Iris pigment epithelial cell (primary cell): ENCODE measurements around the gene GPX4.
A peak's percentile ranks its signal among the peaks of the same experiment; 100 is the strongest.

Experiments
- DNase-seq: peaks from one replicate; pipeline ENCODE4 v3.0.0-alpha.2; 2011; ENCODE audit warnings: low read depth

Gene GPX4

DNA sequence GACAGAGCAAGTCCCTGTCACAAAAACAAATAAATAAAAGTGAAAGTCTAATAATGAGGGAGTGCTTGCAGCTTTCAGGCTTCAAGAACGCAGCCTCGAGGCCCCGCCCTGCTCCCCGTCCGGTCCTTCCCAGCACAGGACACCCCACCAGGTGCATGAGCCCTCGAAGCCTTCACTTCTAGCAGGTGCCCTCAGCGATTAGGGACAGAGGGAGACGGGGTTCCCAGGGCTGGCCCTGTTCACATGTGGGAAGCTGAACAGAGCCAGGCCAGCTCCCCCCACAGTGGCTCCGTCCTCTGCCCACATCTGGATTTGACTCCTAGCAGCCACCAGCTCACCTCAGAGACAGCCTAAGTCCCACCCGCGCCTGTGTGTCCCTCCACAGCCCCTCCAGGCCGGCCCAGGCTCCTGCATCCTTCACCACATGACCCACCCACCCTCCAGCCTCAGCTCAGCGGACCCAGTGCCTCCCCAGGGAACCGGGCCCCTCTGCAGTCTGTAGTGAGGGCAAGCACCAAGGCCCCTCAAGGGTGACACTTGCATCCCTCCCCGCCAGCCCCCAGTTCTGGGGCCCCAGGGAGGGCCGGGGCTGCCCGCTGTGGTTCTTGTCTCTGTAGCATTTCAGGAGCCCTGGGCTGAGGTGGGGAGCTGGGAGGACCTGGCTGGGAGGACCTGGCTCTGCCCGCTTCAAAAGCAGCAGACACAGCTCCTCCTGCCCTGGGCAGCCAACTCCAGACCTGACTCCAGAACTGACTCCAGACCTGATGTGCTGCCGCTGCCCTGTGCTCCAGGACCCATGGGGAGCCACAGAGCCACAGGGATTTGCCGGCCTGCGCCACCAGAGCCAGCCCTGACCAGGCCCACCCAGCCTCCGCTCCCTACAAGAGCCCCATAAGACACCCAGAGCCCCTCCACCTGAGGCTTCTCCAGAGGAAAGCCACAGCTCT lies 27.2 kb downstream of the GPX4 start:
- DNase-seq = no peak

DNA sequence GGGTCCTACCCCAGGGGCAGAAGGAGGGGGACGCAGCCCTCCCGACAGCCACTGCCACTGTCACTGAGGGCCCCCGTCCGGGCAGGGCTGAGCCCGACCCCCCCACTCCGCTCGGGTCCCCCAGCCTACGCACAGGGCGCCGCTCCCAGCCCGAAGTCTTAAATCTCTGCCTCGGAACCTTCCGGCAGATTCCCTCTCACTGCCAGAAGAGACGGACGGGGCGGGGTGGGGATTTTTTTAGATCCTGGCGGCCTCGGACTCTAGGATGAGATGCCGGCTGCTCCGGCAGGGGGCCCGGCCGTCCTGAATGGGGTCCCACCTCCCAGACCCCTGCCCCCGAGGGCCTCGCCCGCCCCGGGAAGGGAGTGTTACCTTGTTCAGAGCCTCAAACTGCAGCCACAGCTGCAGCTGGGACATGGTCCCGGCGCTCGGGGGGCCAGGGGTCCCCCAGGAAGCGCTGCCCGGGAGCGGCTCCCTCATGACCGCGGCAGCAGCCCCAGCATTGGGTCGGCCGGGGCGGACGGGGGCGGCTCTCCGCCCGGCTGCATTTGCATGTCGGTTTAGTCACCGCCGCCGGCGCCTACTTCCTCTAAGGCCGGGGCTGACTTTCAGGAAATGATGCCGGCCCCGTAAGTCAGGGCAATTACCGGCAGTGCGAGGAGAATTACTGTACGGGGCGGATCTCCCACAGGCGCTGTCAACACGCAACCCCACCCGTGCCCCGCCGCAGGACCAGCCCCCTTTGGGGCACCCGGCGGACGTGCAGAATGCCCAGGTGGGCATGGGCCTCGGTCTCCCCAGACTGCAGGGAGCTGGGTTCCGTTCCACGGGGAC lies 28.1 kb downstream of the GPX4 start:
- DNase-seq = peak; percentile 96

GRCh38 chr19:1132552-1133383 lies 29.0 kb downstream of the GPX4 start:
- DNase-seq = no peak

GRCh38 chr19:1133471-1133929 lies 29.7 kb downstream of the GPX4 start:
- DNase-seq = no peak

- DNase-seq = peak; percentile 64
Observed at GRCh38 chr19:1134431-1134830, 30.6 kb downstream of the GPX4 start.

GRCh38 chr19:1135454-1135853 lies 31.7 kb downstream of the GPX4 start:
- no peak for DNase-seq

- DNase-seq = no peak
Observed at GRCh38 chr19:1136201-1136600, 32.4 kb downstream of the GPX4 start.

DNA sequence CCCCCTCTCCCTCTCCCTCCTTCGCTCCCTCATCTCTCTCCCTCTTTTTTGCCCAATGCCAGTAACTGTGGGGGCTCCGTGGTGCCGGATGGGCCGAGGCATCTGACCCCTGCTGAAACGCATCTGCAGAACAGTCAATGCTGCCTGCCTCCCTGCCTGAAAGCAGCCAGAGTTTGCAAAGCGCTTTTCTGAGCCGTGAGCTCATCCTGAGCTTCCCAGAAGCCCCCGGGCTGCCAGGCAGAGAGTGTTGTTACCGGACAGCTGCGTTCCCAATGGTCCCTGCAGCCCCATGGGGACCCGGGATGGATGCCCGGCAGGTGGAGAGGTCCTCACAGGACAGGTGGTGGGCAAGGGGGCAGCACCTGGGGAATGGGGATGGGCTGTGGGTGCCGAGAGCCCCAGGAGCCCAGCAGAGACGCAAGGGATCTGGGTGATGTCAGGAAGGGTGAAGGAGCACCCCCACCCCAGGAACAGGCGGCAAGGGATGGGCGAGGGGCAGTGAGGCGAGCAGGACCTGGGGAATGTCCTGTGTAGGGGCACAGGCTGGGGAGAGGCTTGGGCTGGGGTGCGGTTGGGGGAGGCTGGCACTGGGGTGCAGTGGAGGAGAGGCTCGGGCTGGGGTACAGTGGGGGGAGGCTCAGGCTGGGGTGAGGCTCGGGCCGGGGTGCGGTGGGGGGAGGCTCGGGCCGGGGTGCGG lies 33.0 kb downstream of the GPX4 start:
- no peak for DNase-seq

DNA sequence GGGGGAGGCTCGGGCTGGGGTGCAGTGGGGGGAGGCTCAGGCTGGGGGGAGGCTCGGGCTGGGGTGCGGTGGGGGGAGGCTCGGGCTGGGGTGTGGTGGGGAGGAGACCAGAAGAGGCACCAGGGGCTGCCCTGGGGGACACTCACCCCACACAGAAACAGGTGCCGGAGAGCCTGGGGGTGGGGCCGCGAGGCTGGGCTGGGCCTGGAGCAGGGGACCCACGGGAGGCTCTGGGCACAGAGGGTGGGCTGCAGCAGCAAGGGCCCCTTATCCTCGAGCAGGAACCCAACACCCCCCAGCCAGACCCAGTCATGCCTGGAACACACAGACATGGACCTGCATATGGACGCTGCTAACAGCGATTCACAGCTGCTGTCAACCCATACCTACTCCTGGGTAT lies 34.3 kb downstream of the GPX4 start:
- DNase-seq = no peak

- DNase-seq = no peak
Observed at GRCh38 chr19:1139126-1139525, 35.3 kb downstream of the GPX4 start.

GRCh38 chr19:1140272-1141027 lies 36.7 kb downstream of the GPX4 start:
- no peak for DNase-seq

DNA sequence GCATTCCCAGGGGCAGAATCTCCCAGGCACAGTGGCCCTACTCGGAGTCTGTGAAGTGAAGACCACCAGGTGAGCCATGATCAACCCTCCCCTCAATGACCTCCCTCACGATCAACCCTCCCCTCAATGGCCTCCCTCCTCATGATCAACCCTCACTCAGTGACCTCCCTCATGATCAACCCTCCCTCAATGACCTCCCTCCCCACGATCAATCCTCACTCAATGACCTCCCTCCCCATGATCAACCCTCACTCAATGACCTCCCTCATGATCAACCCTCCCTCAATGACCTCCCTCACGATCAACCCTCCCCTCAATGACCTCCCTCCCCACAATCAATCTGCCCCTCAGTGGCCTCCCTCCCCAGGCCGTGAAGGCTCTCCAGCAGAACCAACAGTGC lies 38.1 kb downstream of the GPX4 start:
- DNase-seq = no peak

- no peak for DNase-seq
Observed at GRCh38 chr19:1143828-1144399, 40.1 kb downstream of the GPX4 start.

GRCh38 chr19:1144741-1145140 lies 40.9 kb downstream of the GPX4 start:
- DNase-seq = no peak

DNA sequence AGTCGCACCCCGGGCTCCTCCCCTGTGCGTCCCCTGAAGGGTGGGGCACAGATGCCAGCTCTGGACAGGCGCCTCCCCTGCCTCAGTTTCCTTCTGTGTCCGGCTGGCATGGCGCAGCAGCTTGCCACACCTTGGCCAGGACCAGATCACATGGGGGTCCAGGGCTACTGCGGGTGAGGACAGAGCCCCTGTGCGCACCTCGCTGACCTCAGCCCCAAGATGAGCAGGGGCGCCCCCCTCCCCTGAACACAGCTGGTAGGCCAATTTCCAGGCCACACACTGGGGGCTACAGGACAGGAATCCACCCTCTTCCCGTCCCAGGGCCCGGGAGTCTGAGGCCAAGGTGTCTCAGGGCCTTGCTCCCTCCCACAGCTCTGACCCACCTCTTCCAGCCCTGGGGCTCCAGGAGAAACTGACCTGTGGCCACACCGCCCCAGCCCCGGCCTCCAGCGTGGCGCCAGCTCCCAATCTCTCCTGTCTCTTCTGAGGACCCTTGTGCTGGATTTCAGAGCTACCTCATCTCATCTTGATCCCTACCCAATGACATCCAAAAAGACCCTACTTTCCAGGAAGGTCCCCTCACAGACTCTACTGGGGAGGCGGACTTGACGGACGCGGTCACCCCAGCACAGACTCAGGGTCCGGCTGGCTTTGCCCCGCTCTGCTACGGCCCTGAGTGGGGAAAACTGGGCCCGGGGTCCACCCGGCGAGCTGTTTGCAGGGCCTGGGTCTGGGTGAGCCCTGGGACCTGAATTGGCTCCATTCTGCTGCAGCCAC lies 42.0 kb downstream of the GPX4 start:
- DNase-seq = no peak

- DNase-seq = no peak
Observed at GRCh38 chr19:1146412-1146699, 42.6 kb downstream of the GPX4 start.

DNA sequence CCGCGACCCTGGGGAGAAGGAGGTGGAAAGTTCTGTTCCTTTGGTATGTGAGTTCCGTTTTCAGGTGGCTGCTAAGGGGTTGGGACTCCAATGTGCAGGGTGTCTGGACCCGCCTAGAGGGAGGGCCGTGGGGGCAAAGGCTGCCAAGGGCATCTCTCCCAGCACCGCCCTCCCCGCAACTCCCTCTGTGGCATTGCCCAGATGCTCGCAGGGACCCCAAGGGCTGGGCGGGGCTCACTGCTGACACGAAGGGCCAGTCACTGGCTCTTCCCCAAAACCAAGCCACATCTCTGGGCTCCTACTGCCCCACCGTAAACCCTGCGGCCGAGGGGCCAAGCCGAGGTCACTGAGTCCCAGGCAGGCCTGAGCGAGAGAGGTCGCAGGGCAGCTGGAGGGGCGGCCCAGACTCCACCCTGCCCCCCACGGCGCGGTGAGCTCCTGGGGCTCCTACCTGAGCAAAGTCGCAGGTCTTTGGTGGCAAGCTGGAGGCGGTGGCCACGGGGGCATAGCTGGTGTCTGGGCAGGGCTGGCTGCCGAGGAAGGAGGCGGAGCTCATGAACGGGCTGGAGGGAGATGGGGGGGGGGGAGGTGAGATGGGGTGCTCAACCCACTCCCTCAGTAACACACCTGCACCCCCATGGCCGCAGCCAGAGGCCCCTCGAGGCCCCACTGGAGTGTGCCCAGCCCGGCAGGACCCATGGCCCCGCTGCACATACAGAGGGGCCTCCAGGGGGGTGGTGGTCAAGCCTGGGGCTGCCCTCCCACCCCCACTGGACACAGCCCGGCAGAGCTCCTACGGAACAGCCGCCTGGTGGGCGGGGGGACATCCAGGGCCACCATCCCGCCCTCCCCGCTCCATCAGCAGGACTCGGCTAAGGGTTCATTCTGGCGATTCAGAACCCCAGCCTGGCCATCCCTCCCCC lies 43.3 kb downstream of the GPX4 start:
- DNase-seq = no peak

- no peak for DNase-seq
Observed at GRCh38 chr19:1147934-1148549, 44.2 kb downstream of the GPX4 start.
